NCI-H1930 (cell line): ENCODE data around the gene IREB2.
"Not testable (repeated sequence)": the region's sequence is repeated elsewhere in the genome, so short reads cannot be mapped to it uniquely, and the experiment has no call there.

Experiments
- DNase-seq, 2 experiments: peaks; one replicate each; lab custom pipeline; 2025; lab: John Stamatoyannopoulos, UW

Gene IREB2, protein sequence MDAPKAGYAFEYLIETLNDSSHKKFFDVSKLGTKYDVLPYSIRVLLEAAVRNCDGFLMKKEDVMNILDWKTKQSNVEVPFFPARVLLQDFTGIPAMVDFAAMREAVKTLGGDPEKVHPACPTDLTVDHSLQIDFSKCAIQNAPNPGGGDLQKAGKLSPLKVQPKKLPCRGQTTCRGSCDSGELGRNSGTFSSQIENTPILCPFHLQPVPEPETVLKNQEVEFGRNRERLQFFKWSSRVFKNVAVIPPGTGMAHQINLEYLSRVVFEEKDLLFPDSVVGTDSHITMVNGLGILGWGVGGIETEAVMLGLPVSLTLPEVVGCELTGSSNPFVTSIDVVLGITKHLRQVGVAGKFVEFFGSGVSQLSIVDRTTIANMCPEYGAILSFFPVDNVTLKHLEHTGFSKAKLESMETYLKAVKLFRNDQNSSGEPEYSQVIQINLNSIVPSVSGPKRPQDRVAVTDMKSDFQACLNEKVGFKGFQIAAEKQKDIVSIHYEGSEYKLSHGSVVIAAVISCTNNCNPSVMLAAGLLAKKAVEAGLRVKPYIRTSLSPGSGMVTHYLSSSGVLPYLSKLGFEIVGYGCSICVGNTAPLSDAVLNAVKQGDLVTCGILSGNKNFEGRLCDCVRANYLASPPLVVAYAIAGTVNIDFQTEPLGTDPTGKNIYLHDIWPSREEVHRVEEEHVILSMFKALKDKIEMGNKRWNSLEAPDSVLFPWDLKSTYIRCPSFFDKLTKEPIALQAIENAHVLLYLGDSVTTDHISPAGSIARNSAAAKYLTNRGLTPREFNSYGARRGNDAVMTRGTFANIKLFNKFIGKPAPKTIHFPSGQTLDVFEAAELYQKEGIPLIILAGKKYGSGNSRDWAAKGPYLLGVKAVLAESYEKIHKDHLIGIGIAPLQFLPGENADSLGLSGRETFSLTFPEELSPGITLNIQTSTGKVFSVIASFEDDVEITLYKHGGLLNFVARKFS

DNA sequence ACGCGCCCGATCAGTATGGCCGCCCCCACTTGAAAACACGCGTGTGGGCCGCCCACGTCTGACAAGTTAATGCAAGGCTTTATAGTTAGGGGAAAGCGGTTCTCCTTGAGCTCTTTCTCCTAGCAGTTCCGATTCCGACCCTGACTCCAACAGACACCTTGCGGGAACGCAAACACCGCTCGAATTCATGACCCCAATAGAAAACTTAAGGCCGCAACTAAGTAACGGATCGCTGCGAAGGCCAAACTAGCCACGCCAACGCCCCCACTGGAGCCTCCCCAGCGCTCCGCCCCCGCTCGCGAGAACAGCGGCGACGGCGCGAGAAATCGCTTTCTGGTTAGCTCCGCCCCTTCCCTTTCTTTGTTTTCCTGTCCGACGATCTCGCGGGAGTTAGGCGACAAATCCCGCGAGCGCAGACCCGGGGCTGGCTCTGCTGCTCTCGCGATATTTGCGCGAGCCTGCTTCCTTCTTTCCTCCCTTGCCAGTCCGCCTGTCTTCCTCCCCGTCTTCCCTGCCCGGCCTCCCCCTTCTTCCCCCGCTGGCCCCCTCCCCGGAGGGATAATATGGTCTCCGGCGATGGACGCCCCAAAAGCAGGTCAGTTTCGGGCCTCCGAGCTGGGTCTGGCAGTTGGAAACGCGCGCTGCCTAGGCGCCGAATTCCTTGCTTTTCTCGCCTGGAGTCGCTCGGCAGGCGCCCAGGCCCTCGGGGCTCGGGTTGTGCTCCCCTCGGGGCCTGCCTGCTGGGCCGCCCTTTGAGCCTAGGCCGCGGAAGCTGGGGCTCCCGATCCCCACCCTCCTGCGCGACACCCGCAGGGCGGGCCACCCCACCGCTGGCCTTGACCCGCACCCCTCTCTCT, at the start of gene IREB2:
TSS of gene IREB2 (plus strand) at position 455 of the 857 bp plus-strand sequence. CDS start at position 577, 122 bp downstream.
- peak; percentile 88 to 93 for DNase-seq

DNA sequence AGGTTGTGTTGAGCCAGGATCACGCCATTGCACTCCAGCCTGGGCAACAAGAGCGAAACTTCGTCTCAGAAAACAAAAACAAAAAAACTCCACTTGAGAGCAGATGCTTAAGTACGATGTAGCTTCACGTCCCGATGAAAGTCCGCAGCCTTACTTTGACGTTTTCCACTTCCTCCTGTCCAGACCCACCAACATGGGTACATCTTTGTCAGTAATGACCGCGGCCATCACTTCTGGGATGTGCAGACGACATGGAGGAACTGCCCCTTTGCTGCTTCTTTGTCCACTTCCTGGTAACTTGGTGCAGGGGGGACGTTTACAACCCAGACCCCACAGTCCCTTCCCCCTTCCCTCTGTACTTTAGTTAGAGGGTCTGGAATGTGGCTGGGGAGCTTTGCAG, 49.2 kb upstream of the IREB2 start:
- no peak for DNase-seq

DNA sequence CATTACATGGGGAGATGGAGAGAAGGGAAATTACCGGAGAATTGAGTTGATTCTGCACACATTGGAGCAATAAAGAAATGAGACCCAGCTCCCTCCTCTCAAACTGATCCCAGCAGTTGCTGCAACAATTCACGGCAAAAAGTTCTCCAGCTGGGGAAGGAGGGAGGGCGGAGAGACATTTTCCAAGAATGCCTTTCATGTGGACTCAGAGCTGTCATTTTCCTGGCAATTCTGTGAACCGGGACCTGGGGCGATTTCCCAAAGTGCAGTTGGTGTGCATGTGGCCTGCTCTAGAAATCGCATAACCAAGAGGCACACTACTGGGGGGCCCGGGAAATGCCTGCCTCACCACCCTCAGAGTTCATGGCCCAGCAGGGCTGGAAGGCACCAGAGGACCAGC, 48.7 kb upstream of the IREB2 start:
- no peak for DNase-seq

DNA sequence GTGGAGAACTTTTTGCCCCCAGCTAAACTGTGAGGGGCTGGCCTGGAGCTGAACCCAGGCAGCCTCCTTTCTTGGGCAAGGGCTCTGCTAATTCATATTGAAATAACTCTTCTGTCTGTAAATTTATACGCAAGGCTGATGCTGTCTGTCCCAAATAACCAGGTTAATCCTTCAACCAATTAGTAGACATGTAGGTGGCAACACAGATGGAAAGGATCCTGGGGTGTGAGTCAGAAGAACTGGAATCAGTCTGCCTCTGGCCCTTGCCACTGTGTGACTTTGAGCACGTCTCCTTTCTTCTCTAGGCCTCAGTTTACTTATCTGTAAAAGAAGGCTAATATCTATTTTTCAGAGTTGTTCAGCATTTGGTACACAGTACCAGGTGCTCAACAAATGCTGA, 48.3 kb upstream of the IREB2 start:
- no peak for DNase-seq

DNA sequence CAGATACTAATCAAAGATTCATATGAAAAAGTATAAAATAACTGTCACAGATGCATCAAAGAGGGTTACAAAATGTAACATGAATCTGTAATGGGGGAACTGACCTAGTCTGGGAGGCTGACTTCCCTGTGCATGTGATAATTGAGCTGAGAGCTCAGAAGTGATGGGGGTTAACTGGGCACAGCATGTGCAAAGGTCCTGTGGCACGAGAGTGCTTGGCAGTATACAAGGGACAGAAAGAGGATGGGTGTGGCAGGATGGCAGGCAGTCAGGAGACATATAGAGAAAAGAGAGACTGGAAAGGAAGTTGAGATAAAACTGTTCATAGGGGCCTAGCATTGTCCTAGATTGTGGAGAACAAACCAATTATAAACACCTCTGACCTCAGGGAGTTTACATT, 47.8 kb upstream of the IREB2 start:
- DNase-seq = no peak

GRCh38 chr15:78390826-78391225, 47.2 kb upstream of the IREB2 start:
- DNase-seq = no peak

DNA sequence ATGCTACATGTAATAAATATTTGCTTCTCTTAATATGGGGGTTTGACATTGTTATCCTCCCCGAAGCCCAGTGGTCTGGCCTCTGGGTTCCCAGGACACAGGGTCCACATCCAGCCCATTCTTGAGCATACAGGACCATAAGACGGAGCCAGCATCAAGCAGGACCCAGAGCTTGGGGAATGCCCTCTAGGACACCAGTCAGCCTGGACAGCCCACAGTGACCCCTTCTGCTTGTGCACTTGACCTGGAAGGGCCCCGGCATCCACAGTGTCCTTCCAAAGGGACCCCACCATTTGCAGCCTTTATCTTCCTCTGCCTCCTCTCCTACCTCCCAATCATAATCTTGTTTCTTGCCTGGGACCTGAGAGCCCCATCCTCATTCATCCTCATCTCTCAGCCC, 46.2 kb upstream of the IREB2 start:
- no peak for DNase-seq

DNA sequence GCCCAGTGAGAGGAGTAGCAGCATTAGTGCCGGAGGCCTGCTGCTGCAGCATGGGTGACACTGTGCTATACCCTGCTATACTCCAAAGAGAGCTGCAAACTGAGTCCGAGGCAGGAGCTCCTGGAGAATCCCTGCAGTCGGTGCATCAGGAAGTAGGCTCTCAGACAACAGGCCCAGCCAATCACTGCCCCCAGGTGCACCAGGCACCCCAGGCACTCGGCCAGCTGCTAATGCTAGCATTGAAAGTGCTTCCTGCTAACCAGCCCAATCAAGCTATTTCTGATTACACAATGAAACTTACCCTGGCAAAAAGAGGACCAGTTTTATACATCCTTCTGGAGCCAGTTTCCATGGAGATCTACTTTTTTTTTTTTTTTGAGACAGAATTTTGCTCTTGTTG, 45.6 kb upstream of the IREB2 start:
- DNase-seq = no peak

DNA sequence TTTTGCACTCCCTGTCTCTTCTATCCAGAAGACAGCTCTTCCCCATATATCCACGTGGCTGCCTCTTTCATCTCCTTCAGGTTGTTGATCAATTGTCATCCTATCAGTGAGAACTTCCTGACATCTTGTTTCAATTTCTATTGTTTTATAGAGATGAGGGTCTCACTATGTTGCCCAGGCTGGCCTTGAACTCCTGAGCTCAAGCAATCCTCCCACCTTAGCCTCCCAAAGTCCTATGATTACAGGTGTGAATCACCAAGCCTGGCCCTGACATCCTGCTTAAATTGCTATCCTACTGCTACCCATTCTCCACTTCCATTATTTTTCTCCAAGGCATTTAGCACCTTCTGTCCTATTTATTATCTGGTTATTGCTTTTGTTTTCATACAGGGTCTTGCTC, 44.9 kb upstream of the IREB2 start:
- no peak for DNase-seq

GRCh38 chr15:78394026-78394425, 44.0 kb upstream of the IREB2 start:
- DNase-seq = no peak

DNA sequence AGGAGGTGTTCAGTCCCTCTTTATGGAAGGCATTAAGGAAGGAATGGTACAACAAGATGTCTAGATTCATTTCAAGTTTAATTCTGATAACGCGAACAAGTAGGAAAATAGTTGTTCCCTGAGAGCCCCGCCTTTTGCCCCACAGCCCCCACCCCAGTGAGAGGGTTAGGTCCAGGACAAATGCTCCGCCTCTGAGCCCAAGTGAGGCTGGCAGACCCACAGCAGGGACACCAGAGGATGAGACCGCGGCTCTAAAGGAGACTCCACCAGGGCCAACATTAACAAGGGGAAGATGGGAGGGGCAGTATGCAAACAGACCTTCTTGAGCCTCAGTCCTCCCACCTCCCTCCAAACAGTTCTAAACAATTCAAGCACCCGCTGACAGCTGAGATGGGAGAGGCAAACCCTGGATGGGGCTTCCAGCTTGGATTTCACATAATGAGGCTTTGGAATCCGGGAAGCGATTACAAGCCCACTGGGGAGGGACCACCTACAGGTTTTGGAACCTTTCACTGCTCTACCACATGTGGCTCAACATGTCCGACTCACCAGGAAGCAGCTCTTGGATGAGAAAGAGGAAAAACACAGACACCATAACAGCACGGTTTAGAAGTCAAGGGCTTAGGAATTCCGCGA, 42.9 kb upstream of the IREB2 start:
- DNase-seq = no peak

- DNase-seq = no peak
Measured at GRCh38 chr15:78396186-78396814, 41.7 kb upstream of the IREB2 start.

DNA sequence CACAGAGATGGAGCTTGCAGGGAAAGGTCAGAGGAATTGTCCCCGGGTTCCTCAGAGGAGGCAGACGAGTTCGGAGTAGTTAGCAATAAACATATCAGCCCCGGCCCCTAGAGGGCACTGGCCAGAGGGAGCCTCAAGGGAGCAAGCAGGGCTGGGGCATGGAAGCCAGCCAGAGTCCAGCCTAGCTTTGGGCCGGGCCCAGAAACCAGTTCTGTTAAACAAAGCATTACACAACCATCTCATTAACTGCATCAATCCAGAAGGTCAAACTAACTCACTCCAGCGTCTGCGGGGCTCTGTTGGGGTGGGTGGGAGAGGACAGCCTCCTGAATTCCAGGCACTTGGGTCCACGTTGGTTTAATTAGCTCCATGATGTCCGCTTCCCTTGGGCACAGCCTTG, 41.0 kb upstream of the IREB2 start:
- no peak for DNase-seq

GRCh38 chr15:78397382-78397781, 40.6 kb upstream of the IREB2 start:
- DNase-seq = no peak

GRCh38 chr15:78398076-78398825, 39.8 kb upstream of the IREB2 start:
- no peak for DNase-seq

GRCh38 chr15:78399091-78399490, 38.9 kb upstream of the IREB2 start:
- no peak for DNase-seq

DNA sequence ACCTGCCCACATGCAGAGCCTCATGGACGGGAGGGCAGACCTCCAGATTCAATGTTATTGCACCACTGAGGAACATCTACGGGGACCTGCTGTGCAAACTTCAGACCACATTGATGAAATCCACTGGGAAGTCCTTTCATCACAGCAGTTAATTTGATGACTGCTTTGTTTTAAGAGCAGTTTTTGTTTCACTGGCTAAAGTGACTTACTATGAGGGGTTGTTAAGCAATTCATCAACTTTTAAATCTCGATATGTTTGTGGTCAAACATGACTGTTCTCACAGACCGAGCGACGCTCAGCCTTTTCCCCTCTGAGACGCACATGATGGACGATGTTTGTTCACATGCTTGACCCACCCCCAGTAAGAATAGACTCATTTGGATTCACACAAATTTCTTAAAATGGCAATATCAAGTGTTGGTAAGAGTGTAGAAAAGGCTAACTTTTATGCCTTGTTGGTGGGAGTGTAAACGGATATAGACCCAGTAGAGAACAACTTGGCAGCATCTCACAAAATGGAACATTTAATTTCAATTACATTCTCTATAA, 35.9 kb upstream of the IREB2 start:
- no peak for DNase-seq

DNA sequence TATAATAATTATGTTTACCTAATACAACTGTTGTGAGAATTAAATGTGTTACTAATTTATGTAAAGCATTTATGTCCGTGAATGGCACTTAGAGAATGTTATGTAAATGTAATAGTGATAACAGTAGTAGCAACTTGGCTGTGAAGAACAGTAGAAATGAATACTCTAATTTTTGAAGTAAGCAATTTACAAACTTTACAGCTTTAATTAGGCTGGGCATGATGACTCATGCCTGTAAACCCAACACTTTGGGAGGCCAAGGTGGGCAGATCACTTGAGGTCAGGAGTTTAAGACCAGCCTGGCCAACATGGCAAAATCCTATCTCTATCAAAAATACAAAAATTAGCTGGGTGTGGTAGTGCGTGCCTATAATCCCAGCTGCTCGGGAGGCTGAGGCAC, 33.9 kb upstream of the IREB2 start:
- DNase-seq = no peak

- not testable (repeated sequence) for DNase-seq
Measured at GRCh38 chr15:78404796-78405195, 33.2 kb upstream of the IREB2 start.

DNA sequence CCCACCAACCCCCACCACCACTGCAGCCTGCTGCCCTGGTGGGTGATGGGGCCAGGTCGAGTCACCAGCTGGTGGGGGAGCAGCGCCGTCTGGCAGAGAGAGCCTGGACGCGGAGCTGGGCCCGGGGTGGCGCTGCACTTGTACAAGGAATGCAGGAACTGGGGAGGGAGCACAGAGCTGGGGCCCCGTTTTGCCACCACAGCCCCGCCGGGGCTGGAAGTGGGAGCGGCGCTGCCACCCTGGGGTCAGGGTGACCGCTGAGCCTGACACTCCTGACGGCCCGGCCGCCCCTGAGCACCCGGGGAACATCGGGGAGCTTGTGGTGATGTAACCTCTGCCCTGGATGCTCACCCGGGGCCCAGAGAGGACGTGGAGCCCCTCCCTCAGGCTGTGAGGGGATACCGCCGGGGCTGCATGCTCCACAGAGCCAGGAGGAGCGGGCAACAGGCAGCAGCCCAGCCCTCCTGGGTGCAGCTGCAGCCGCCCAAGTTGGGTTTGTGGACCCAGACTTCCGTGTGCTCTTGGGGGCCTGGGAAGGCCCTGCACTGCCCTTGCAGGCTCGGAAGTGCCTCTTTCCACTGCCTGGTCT, 32.6 kb upstream of the IREB2 start:
- no peak for DNase-seq
